ENCODE results near the gene ARL3. TPM values are rescaled to one million over a fixed set of nuclear protein-coding genes. Genes with fewer than 3 reads are reported as not detected.
"Not testable (repeated sequence)": the region's sequence is repeated elsewhere in the genome, so short reads cannot be mapped to it uniquely, and the experiment has no call there.

ARL3 gene
- total RNA-seq, 1 donor from 2014 or later, result 4.4 TPM

DNA sequence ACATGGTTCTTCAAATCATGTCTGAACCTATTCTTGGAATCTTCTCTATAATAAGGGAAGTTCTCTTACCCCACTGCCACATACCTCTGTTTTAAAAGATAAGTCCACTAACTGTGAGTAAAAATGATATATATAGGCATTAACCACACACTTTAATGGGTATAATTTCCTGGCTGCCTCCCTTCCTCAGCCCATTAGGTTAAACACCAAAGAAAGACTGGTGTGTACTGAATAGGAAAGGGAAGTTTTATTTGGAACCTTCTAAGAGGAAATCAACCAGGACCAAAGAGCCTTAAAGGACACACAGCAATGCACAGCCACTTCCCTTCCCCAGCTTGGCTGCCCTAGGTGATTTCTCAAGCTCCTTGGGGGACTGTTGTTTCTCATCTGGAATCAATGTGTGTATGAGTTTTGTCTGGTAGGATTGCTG is 24.5 kb upstream of the ARL3 start:
- DNase-seq (ENCODE audit: low read depth in 2 of 2), result peak in 1 of 2 donors; percentile 80

DNA sequence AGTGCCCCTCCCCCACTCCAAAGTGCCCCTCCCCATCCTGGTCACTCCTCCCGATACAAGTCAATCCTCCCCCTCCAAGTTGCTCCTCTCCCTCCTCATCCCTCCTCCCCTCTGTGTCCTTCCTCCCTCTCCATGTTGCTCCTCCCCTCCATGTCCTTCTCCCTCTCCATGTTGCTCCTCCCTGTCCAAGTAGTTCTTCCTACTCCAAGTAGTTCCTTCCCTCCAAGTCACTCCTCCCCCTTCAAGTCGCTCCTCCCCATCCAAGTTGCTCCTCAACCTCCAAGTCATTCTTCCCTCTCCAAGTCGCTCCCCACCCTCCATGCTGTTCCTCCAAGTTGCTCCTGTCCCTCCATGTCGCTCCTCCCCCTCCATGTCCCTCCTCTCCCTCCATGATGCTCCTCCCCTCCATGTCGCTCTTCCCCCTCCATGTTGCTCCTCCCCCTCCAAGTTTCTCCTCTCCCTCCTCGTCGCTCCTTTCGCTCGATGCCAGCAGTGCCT is 20.9 kb upstream of the ARL3 start:
- DNase-seq (ENCODE audit: low read depth in 2 of 2), result no peak

DNA sequence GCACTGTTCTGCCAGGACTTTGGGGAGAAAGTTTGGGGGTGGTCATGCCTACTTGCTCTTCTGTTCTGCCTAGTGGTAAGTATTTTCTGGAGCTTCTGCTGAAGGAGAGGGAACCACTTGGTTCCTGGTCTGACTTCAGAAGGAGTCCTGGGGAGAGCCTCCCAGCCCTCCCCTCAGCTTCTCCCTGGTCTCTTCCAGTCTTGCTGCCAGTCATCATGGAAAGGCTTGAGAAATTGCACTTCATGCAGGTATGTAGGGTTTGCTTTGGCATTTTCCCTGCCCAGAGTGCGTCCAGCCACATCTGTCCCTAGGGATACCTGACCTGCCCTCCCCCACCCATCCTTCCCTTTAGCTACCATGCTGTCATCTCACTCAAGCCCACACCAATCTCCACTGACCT is 18.5 kb upstream of the ARL3 start:
- no peak for DNase-seq (ENCODE audit: low read depth in 2 of 2)

DNA sequence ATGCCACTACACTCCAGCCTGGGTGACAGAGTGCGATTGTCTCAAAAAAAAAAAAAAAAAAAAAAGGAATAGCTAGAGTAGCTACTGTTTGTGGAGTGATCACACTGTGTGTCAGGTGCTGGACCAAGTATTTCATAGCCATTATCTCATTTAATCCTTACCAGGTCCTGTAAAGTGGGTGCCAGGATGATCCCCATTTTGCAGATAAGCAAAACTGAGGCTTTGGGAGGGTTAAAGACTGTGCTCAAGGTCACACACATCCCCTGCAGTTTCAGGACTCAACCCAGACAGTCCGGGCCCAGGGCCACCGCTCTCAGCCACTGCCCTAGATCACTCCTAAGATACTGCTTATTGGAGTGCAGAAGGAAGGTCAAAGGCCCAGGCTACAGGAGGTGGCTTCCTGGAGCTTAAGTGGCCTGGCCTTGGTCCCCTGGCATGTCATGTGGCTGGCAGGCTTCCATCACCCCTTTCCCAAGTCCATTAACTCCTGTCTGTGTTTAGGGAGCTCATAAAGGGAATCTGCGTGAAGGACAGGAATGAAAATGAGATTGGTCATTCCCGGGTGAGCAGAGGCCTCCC is 17.1 kb upstream of the ARL3 start:
- no peak for DNase-seq (ENCODE audit: low read depth in 2 of 2)

DNA sequence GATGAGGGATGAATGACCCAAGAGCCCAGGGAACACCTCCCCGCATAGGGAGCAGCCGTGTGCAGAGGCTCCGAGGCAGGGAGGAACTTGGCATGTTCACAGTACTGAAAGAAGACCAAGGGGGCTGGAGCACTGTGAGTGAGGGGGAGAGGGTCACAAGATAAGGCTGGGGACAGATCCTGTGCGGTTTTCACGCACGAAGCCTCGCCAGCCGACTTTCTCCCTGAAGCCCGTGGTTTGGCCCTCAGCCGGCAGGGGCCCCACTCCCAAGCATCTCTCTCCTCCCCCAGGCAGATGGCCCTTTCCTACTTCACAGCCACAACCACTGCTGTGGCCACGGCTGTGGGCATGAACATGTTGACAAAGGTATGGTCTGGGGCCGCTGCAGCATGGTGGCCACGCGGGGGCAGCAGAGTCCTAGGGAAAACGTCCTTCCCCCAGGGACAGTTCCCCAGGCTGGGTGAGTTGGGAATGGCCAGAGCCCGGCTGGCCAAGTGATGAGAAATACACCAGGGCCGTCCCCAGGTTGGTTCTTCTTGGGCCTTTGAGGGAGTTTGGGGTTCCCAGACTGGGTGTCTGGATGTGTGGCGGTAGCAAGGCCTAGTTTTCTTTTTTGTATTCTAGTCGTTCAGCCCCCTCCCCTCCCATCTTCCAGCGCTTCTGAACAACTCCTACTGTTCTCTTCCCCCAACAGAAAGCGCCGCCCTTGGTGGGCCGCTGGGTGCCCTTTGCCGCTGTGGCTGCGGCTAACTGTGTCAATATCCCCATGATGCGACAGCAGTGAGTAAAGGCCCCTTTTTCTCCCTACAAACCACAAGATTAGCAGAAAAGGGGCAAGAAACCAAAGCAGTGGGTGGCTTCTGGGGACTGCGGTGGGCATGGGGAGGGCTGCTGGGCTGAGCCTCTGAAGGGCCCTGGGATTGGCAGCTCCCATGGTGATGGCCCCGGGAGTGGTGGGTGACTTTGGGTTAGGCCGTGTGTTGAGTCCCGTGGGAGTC is 15.1 kb upstream of the ARL3 start:
- DNase-seq (ENCODE audit: low read depth in 2 of 2), result peak; percentile 64 to 83

DNA sequence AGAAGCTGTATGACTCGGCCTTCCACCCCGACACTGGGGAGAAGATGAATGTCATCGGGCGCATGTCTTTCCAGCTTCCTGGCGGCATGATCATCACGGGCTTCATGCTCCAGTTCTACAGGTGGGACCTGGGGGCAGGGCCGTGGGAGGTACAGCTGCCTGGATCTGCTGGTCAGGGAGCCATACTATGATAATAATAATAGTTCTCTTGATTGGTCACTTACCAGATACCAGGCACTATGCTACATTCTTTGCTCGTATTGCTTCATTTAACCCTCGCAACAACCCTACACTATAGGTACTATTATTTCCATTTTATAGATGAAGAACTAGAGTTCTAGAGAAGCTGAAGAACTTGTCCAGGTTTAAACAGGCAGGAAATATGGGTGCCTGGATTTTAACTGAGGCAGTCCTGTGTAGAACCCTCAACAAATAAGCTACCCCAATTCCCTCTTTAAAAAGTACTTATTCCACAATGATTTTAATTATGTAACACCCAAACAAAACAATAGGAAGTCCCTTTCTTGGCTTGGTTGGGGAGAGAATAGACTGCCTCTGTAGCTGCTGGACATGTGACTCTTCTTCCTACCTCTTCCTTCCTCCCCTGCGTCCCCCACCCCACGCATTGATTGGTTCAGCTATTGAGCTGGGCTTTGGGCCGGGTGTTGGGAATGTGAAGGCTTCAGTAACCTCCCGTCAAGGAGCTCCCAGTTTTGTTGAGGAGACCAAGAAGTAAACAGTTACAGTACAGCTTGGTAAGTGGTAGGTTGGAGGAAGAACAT is 13.0 kb upstream of the ARL3 start:
- DNase-seq (ENCODE audit: low read depth in 2 of 2), result no peak

DNA sequence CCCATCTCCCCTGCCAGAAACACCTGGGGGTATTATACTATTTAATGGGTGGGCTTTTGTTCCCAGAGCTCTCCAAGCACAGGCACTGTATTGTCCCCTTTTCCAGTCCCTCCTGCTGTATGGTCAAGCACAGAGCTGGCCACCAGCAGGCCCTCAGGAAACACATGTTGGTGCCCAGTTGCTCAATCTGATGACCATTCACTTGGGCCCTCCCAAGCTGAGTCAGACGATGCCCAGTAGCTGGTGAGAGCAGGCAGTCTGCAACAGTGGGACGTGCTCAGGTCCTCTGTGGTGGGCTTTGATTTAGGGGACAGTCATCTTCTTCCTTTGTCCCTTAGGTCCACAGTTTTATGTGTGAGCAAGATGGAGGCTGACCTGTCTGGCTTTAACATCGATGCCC is 12.1 kb upstream of the ARL3 start:
- DNase-seq (ENCODE audit: low read depth in 2 of 2), result no peak

DNA sequence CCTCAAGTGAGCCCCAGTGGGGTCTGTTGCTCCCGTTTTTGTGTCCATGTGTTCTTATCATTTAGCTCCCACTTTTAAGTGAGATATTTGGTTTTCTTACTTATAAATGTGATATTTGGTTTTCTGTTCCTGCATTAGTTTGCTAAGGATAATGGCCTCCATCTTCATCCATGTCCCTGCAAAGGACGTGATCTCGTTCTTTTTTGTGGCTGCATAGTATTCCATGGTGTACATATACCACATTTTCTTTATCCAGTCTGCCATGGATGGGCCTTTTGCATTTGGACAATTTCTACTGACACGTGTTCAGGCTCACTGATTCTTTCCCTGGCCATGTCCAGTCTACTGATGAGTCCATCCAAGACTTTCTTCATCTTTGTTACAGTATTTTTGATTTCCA is 9.8 kb upstream of the ARL3 start:
- DNase-seq (ENCODE audit: low read depth in 2 of 2), result no peak

DNA sequence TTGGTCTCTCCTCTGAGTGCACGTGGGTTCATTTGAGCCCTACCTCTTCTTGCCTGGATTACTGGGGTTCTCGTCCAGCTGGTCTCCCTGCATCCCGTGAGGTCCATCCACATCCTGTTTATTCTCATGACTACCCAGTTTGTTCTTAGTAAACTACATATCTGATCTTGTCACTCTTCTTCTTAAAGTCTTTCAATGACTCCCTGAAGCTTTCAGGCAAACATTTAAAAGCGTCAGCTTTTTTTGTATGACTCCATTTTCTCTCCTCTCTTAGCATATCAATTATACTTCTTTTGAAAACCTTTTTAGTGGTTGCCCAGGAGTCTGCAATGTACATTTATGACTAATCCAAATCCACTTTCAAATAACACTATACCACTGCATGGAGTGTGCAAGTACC is 7.8 kb upstream of the ARL3 start:
- no peak for DNase-seq (ENCODE audit: low read depth in 2 of 2)

DNA sequence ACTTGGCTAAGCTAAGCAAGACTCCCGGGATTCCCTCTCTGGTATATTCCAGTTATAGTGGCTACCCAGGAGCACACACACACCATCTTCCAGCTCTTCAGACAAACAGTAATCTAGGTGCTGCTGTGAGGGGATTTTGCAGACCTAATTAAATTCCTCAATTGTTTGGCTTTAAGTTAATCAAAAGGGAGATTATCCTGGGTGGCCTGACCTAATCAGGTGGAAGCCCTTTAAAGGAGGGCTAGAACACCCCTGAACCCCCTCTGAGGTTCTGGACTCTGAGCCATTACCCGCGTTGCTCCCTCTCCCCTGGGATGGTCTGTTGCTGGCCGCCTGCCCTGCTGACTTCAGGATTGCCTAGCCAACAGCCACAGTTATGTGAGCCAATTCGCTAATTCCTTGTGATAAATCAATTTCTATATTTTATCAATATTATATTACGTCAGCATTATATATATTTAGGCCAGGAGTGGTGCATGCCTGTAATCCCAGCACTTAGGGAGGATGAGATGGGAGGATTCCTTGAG is 6.6 kb upstream of the ARL3 start:
- DNase-seq (ENCODE audit: low read depth in 2 of 2), result no peak

DNA sequence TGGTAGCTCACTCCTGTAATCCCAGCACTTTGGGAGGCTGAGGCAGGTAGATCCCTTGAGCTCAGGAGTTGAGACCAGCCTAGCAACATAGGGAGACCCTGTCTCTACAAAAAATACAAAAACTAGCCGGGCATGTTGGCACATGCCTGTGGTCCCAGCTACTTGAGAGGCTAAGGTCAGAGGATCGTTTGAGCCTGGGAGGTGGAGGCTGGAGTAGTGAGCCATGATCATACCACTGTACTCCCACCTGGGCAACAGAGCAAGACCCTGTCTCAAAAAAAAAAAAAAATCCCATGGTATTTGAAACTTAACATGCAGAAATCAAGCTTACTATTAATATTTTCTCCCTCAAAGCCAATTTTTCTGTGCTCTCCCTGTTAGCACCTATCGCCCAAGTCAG is 6.1 kb upstream of the ARL3 start:
- no peak for DNase-seq (ENCODE audit: low read depth in 2 of 2)

DNA sequence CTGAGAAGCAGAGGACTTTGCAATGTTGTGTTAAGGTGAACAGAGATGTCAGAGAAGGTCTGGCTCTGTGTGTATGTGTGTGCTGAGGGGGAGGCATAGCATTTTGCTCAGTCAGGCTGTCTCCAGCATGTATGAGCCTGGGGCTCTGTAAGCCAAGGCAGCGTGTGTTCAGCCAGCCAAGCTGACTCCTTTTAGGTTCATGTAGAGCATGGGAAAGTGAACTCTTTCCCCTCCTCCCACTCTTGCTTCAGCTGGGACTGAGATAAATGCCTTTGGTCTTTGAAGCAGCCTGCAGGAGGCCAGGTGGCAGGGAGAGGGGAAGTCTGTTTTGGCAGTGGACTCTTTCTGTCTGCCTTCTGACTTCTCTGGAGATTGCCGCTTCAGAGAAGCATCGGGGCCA is 4.0 kb upstream of the ARL3 start:
- DNase-seq (ENCODE audit: low read depth in 2 of 2), result peak in 1 of 2 donors; percentile 47

DNA sequence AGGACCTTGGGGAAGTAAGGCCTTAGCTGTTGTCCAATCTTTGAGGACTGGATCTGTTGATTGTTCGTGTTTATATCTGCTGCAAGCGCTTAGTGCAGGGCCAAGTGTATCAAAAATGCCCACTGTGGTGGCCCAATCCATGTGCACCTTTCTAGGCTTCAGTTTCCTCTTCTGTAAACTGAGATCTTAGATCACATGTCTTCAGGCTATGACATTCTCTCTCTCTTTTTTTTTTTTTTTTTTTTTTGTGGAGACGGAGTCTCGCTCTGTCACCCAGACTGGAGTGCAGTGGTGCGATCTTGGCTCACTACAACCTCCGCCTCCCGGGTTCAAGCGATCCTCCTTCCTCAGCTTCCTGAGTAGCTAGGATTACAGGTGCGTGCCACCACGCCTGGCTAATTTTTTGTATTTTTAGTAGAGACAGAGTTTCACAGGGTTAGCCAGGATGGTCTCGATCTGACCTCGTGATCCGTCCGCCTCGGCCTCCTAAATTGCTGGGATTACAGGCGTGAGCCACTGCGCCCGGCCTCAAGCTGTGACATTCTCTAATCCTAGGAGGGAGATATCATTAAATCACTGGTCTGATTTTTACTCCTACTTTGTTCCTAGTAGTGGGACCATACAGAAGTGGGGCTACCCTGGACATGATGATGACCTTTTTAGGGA is 2.8 kb upstream of the ARL3 start:
- not testable (repeated sequence) for DNase-seq (ENCODE audit: low read depth in 2 of 2)

DNA sequence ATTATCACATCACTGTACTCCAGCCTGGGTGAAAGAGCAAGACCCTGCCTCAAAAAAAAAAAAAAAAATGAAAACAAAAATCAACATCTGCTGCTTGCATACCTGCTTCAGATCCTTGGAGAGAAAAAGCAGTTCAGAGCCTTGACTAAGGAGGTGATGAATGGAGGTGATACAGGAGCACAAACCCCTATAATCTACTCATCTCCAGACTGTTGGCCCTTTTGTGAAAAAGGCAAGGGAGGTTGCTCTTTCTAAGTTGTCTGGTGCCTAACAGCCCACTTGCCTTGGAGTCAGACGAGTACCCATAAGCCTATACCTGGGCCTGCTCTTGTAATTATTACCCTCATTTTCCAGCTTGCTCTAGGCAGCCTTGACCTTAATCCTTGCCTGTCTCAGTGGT is 1.7 kb upstream of the ARL3 start:
- no peak for DNase-seq (ENCODE audit: low read depth in 2 of 2)

DNA sequence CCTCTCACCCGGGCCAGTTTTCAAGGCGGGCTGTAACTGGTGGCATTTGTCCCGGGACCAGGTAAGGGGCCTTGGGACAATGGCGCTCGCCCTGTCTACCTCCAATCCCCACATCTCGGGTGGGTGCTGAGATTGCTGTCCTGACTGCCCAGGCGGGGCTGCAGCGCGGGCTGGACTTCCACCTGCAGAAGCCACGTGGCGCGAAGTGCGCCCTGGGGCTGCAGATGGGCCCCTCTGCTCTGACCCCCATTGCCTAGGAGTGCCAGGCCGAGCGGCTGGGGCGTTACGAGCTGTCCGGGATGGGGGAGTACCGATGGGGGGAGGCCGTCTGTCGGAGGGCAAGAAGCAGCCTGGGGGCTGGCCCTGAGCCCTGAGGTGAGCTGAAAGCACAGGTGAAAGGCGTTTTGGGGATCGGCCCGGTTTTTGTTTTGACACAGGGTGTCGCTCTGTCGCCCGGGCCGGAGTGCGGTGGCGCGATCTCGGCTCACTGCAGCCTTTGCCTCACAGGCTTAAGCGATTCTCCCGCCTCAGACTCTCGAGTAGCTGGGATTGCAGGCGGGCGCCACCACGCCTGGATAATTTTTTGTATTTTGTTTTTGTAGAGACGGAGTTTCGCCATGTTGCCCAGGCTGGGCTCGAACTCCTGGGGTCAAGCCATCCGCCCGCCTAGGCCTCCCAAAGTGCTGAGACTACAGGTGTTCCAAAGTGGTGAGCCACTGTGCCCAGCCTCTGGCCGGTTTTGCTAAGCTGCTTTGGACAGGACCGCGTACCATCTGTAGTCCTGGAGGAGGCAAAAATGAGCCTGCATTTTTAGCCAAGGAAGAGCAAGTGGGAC is 641 bp upstream of the ARL3 start, which contains the start of gene SFXN2:
Gene SFXN2, plus strand, starts transcription at position 16 of the 835 bp plus-strand sequence. CDS start 12,001 bp downstream, outside the sequence.
- DNase-seq (ENCODE audit: low read depth in 2 of 2), result no peak

DNA sequence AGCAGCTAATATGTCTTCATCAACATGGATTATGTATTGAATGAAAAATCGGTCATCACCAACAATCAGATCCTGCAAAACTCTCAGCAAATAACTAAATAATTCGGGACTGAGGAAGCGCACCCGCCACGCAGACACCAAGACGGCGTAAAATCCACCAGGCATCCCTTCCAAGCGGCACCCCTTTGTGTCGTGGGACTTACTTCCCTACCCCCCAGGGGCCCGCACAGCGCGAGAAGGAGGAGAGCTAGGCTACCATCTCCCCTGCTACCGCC is 721 bp downstream of the ARL3 start:
- no peak for DNase-seq (ENCODE audit: low read depth in 2 of 2)

DNA sequence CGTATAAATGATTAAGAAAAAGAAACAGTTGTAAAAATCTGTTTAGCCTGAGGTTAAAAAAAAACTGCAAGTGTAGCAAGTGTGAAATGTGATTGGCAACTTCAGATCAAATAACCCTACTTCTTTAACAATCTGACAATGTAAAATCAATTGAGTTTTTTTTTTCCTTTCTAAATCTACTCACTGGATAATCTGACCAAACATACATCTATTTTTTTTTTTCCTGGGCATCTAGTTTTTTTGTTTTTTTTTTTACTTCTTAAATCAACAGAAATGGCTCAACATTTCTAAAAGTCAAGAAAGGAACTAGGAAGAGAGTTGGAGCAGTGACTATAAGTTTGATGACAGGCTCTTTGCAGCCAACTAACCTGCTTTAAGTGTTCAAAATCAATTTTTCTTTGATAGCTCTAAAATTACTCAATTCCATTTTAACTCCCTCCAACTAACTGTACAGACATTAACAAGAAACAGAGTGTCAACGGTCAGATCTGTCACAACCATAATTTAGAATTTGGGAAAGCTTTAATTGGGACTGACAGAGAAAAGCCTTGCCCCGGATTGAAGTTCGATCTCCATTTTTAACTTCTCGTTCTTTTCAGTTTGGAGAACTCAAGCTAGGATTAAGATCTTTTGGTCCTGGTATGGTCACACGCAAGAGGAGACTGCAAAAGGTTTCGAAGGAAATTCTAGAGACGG is 1.2 kb downstream of the ARL3 start:
- no peak for DNase-seq (ENCODE audit: low read depth in 2 of 2)

DNA sequence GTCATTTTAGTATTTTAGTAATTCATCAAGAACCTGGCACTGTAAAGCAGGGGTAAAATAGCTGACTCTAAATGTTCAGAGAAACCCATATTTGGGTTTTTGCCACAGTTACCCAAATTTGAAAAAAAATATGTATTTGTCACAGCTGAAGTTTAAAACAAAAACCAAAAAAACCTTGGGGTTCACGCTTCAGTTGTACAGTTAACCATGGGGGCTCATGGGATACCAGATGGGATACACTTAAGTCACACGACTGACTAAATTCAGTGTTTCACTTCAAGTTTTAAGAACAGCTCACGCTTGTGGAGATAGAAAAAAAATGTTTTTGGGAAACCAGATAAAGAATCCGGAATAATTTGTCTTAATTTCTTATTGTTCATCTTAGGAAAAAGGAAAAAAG is 2.1 kb downstream of the ARL3 start:
- DNase-seq (ENCODE audit: low read depth in 2 of 2), result no peak

DNA sequence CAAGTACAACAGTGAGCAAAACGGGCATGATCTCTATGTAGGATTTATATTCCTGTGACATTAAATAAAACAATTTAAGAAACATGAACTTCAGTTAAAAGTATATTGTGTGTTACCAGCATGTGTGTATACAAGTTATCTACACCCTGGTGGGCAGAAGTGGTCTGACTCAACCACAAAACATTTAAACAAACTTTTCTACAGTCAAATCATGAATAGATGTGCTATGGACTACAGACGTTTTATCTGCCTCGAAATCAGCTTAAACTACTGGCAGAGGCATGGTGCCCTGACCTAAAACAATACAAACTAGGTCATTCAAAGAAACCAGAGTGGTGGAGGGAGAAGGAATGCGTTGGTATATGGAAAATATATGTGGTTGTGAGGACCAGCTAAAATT is 3.6 kb downstream of the ARL3 start:
- no peak for DNase-seq (ENCODE audit: low read depth in 2 of 2)

DNA sequence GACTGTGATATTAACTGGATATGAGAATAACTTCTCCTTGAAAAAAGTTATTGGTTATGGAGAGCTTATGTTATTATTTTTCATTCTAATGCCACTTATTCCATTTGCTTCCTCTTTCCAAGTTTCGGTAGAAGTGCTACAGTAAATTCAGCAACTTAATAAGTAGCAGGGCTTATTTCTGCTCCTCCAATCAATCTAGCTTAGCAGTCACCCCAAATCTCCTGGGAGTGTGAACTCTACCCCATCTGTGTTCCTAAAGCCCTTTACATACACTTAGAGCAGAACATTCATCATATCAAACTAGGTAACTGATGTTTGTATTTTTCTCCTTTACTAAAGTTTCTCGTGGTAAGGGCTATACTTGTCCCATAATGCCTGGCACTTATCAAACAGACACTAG is 8.7 kb downstream of the ARL3 start:
- DNase-seq (ENCODE audit: low read depth in 2 of 2), result no peak
